ENCODE results near the gene C10orf95. TPM values are rescaled to one million over a fixed set of nuclear protein-coding genes. Genes with fewer than 3 reads are reported as not detected.

C10orf95 gene
- 0.93 TPM for total RNA-seq

GRCh38 chr10:102451105-102451969 is at the start of gene C10orf95:
Gene C10orf95, minus strand, starts transcription at chr10:102451543. Its CDS starts 450 bp downstream, at chr10:102451093.

DNA sequence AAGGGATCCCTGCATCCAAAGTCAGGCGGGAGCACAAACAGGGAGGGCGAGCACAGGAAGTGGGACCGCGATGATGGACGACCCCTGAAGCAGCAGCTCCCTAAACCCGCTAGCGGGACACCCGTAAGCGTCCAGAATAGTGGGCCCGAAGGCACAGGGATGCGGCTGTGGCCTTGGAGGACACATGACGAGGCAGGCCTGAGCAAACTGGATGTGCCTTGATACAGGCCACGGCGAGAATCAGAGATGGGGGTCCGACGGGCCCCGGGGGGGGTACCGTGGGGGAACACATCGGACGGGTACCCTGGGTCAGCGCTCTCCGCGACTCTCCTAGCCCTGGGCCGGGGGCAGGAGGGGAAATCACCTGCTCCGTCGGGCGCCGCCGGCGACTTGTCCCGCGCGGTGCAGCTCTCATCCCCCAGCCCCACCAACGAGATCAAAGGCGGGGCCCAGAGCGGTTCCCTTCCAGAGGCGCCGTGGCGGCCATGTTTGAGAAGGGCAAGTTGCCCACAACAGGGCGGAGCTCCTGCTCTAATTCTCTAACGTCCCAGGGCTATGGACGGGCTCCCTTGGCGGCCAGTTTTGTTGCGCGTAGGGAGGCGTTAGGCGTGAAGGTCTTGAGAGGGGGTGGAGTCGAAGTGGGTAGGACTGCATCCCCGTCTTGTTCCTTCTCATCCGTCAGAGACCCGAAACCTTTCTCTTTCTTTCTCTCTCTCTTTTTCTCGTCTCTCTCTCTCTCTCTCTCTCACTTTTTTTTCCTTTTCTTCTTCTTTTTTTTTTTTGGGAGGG is 19.0 kb downstream of the C10orf95 start, which contains the start of gene CUEDC2:
CUEDC2 (minus strand) TSS at position 413 of the 789 bp plus-strand sequence. CDS start 7,386 bp downstream, outside the sequence.

DNA sequence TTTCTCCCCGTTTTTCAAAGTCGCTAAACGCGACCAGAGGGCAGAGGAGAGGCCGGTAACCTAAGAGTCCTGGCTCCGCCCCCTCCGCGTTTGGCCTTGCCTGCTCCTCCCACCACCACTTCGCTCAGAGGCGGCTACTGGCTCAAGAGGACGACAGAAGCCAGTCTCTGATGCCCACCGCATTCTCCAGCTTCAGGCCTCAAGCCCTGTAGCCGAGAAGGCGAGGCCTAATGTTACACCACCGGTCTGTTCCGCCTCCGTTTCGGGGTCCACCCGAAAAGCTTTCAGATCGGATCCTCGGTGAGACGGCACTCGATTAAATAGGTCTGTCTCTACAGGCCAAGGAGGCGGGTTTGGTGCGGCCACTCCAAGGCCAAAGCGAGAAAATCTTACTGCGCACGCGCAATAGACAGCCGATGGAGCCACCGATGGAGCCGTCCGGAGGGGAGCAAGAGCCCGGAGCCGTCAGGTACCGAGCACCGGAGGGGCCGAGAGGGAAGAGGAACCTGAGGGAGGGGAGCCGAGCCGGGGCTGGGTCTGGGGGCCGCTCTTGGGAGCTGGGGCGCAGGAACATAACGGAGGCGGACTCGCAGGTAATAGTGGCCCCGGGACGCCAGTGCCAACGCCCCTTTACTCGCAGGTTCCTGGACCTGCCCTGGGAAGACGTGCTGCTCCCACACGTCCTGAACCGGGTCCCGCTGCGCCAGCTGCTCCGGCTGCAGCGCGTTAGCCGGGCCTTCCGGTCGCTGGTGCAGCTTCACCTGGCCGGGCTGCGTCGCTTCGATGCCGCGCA is 30.4 kb downstream of the C10orf95 start, which contains the start of gene FBXL15:
FBXL15 (plus strand) TSS at position 123 of the 793 bp plus-strand sequence; CDS start at position 417, 294 bp downstream.

DNA sequence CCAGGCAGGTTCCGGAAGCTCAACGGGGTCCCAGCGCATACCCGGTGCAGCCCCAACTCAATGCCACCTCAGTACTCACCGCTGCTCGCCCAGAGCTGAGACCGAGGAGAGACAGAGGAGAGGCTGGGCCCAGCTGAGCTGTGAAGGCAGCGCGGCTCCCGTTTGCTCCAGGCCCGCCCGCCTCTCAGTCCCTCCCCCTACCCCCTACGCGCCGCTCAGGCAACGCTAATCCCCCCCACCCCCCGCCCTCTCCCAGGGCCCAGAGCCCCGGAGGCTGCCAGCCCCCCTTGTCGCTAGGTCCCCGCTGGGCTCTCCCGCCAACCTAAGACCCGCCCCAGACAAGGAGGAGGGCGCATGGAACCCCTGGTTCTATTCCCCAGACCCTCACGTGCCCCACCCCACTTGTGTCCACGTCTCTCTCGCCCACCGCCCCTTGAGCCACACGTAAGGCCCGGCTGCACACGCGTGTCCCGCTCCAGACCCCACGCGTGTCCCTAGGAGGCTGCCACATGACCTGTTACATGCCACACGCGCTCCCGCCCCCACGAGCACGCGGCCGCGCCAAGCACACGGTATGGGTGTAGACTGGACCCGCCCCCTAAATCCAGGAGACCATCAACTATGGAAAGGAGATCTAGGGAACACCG is 32.6 kb downstream of the C10orf95 start, which contains the start of gene PSD:
PSD (minus strand) TSS at position 164 of the 647 bp plus-strand sequence. CDS start 1,747 bp downstream, outside the sequence.

Other genes starting within 250 kb of the C10orf95 start
- 0.66 TPM for gene ELOVL3, start 225.2 kb downstream of the C10orf95 start, total RNA-seq
- gene PITX3, start 210.0 kb downstream of the C10orf95 start, total RNA-seq, result 2.1 TPM
- 46.9 TPM for gene GBF1, start 206.0 kb downstream of the C10orf95 start, total RNA-seq
- gene NFKB2, start 55.8 kb downstream of the C10orf95 start, total RNA-seq, result 16.2 TPM
- gene PSD, start 32.8 kb downstream of the C10orf95 start, total RNA-seq, result 49.2 TPM
- gene FBXL15, start 30.7 kb downstream of the C10orf95 start, total RNA-seq, result 18.9 TPM
- 58.9 TPM for gene CUEDC2, start 19.0 kb downstream of the C10orf95 start, total RNA-seq
- 99.1 TPM for gene ACTR1A, start 51.2 kb upstream of the C10orf95 start, total RNA-seq
- gene SUFU, start 52.4 kb upstream of the C10orf95 start, total RNA-seq, result 11.4 TPM
- 105 TPM for gene TRIM8, start 192.9 kb upstream of the C10orf95 start, total RNA-seq

All from camera-type eye (tissue), 1 donor.